ENCODE measurements around the gene TFAP2B.

TFAP2B gene

GRCh38 chr6:50891290-50891689, 72.6 kb downstream of the TFAP2B start:
- H3F3A ChIP-seq (ENCODE audit: insufficient read depth, low read length), result no peaks in the 10 kb centered on the region
- no peaks in the 10 kb centered on the region for H3K9me3 ChIP-seq (ENCODE audit: low read length)
- H3K4me3 ChIP-seq (ENCODE audit: low read depth, low read length, poor library complexity, severe bottlenecking), result no peak overlapping the region
- no peak overlapping the region for H3K9ac ChIP-seq (ENCODE audit: low read length)
- no peaks in the 10 kb centered on the region for H3K79me2 ChIP-seq (ENCODE audit: insufficient read depth, low read length)
- no peak overlapping the region for H3K27ac ChIP-seq (ENCODE audit: low read depth, low read length, poor library complexity, severe bottlenecking)
- H3K27me3 ChIP-seq (ENCODE audit: insufficient read depth, low read length), result no peaks in the 10 kb centered on the region
- no peak overlapping the region for H2AFZ ChIP-seq (ENCODE audit: low read length)
- H4K20me1 ChIP-seq (ENCODE audit: insufficient read depth, low read length), result no peaks in the 10 kb centered on the region
- no peaks in the 10 kb centered on the region for H3K9me2 ChIP-seq (ENCODE audit: low read depth, low read length)
- H3K4me1 ChIP-seq (ENCODE audit: insufficient read depth, low read length, severe bottlenecking), result no peaks in the 10 kb centered on the region
- no peak for TF ChIP-seq EZH2 (IDR thresholded peaks at IDR 0.05; ENCODE audit: borderline replicate concordance, low read length)
- TF ChIP-seq CTCF (IDR thresholded peaks at IDR 0.05; ENCODE audit: low read length), result no peak
- no peak overlapping the region for H3K4me2 ChIP-seq (ENCODE audit: low read length)
- H3K36me3 ChIP-seq (ENCODE audit: insufficient read depth, low read length), result no peaks in the 10 kb centered on the region

All from OCI-LY1 (cell line).